Parietal lobe (tissue), 2 donors: ENCODE results near the gene CLEC4C. TPM values are rescaled to one million over a fixed set of nuclear protein-coding genes. Genes with fewer than 3 reads are reported as not detected.

Experiments
- small RNA-seq: library from RNA; depleted of rRNA; stranded (forward); fragments of <200 nt; gene quantifications from one replicate; pipeline ENCODE3, GENCODE V24; 2014; ENCODE audit warnings: low replicate concordance
- total RNA-seq: library from RNA; depleted of rRNA; stranded (reverse); fragments of >200 nt; gene quantifications from one replicate; pipeline ENCODE4 v1.2.3, GENCODE V29; 2014

The CLEC4C gene
- total RNA-seq: not detected

GRCh38 chr12:7747246-7747645 lies at the start of gene CLEC4C:
TSS of gene CLEC4C (minus strand) at chr12:7747375. CDS start at chr12:7747348, 27 bp downstream.

GRCh38 chr12:7788884-7789528 lies 41.8 kb upstream of the CLEC4C start, which contains the start of gene NANOG:
TSS of gene NANOG (plus strand) at chr12:7789402. CDS start at chr12:7789615, 213 bp downstream.

GRCh38 chr12:7711133-7711532 lies 36.0 kb downstream of the CLEC4C start, which contains the start of gene DPPA3:
TSS of gene DPPA3 (plus strand) at chr12:7711433. CDS start at chr12:7711571, 138 bp downstream.

GRCh38 chr12:7695566-7696197 lies 51.5 kb downstream of the CLEC4C start, which contains the start of gene GDF3:
TSS of gene GDF3 (minus strand) at chr12:7695775. CDS start at chr12:7695728, 47 bp downstream.

Small RNA genes within 50 kb of the gene (small RNA-seq; reads per million reads assigned to genes)
- gene RF00019: not detected

Other genes starting within 250 kb of the CLEC4C start
- 0.94 TPM for gene CD163, start 243.6 kb downstream of the CLEC4C start, total RNA-seq
- not detected for gene APOBEC1, start 81.5 kb downstream of the CLEC4C start, total RNA-seq
- not detected for gene GDF3, start 51.6 kb downstream of the CLEC4C start, total RNA-seq
- not detected for gene DPPA3, start 35.9 kb downstream of the CLEC4C start, total RNA-seq
- not detected for gene NANOGNB, start 17.8 kb upstream of the CLEC4C start, total RNA-seq
- under 0.01 TPM for gene NANOG, start 42.0 kb upstream of the CLEC4C start, total RNA-seq
- not detected for gene SLC2A14, start 125.5 kb upstream of the CLEC4C start, total RNA-seq
- 59.5 TPM for gene SLC2A3, start 188.8 kb upstream of the CLEC4C start, total RNA-seq